Epithelial cell of proximal tubule (primary cell): ENCODE results near the gene GLRA1. TPM values are rescaled to one million over a fixed set of nuclear protein-coding genes. Genes with fewer than 3 reads are reported as not detected.
"Not testable (repeated sequence)": the region's sequence is repeated elsewhere in the genome, so short reads cannot be mapped to it uniquely, and the experiment has no call there.

ENCODE experiments used
- DNase-seq: peaks from one replicate; pipeline ENCODE4 v3.0.0-alpha.2; 2011; ENCODE audit warnings: low read depth
- H3K4me3 ChIP-seq: 2 replicates; pipeline ENCODE4 v1.5.1; 2011; ENCODE audit warnings: low read depth, mild to moderate bottlenecking, low read length
- total RNA-seq: library from RNA; depleted of rRNA; stranded (reverse); fragments of >200 nt; gene quantifications from 2 replicates; pipeline ENCODE4 v1.2.3, GENCODE V29; 2015
- TF ChIP-seq, protein P1 (sequence below): conservative IDR thresholded peaks from 2 replicates; pipeline ENCODE4 v1.5.1; 2012; ENCODE audit warnings: low read depth, mild to moderate bottlenecking, low read length

GLRA1 gene
- total RNA-seq, 1 donor from 2014 or later: not detected

DNA sequence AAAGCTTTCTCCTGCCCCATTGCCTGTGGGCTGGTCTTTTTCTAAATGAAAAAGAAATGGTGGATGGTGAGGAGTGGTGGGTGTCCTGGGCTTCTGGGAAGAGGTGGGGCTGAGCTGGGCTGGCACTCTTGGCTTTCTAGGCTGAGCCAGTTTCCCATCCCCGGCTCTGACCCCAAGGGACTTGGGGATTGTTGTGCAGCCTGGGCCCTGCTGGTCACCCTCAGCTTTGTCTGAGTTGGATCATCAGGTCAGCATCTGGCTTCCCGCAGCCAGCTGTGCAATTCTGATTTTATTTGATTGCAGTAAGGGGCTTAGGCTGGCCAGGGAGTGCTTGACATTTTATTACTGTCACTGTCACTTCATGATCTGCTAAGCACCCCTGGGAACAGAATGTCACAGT lies 25.3 kb downstream of the GLRA1 start:
- no peak for DNase-seq
- TF ChIP-seq, protein P1, sequence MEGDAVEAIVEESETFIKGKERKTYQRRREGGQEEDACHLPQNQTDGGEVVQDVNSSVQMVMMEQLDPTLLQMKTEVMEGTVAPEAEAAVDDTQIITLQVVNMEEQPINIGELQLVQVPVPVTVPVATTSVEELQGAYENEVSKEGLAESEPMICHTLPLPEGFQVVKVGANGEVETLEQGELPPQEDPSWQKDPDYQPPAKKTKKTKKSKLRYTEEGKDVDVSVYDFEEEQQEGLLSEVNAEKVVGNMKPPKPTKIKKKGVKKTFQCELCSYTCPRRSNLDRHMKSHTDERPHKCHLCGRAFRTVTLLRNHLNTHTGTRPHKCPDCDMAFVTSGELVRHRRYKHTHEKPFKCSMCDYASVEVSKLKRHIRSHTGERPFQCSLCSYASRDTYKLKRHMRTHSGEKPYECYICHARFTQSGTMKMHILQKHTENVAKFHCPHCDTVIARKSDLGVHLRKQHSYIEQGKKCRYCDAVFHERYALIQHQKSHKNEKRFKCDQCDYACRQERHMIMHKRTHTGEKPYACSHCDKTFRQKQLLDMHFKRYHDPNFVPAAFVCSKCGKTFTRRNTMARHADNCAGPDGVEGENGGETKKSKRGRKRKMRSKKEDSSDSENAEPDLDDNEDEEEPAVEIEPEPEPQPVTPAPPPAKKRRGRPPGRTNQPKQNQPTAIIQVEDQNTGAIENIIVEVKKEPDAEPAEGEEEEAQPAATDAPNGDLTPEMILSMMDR: no peak

DNA sequence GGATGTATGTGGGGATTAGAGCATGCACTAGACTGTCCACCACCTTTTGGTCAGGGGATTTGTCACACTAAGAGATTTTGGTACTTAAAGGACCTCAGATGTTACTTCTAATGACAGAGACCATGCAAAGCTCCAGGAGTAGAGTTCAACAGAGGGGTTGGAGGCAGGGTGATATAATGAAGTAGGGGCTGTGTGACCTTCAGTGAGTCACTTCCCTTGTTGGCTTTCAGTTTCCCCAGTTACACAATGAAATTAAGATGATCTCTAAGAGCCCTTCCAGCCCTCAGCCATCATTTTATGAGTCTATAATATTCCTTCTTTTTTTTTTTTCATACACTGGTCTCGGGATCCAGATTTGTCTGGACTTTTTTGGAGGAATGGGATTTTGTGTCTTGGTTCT lies 26.8 kb downstream of the GLRA1 start:
- DNase-seq: no peak
- TF ChIP-seq, protein P1: no peak
- no peak overlapping the region for H3K4me3 ChIP-seq

More for the DNA sequence above, 25.3 kb downstream of the GLRA1 start:
- H3K4me3 ChIP-seq: no peak overlapping the region

DNA sequence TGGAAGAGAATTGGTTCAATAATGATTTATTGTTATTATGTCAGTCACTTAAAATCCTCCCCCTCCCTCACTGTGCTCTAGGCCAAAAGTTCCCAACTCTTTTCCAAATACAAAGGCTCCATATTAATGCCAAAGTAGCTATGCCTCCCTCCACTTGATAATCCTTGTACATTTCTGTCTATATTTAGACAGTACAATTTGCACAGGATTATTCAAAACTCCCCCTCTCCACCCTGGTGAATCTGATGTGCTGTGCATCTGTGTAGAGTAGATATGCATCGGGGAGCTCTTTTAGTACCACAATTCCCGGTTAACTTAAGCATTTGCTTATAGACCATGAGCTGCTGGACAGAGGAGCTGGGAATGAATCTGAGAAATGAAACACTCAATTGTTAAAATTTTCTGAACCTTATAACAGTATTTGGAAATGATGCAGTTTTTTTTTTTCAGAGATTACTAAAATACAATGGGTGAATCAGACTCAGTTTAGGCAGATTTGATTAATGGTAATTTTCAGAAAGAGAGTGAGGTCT lies 27.6 kb downstream of the GLRA1 start:
- no peak for DNase-seq
- H3K4me3 ChIP-seq: no peak overlapping the region
- TF ChIP-seq, protein P1: no peak

DNA sequence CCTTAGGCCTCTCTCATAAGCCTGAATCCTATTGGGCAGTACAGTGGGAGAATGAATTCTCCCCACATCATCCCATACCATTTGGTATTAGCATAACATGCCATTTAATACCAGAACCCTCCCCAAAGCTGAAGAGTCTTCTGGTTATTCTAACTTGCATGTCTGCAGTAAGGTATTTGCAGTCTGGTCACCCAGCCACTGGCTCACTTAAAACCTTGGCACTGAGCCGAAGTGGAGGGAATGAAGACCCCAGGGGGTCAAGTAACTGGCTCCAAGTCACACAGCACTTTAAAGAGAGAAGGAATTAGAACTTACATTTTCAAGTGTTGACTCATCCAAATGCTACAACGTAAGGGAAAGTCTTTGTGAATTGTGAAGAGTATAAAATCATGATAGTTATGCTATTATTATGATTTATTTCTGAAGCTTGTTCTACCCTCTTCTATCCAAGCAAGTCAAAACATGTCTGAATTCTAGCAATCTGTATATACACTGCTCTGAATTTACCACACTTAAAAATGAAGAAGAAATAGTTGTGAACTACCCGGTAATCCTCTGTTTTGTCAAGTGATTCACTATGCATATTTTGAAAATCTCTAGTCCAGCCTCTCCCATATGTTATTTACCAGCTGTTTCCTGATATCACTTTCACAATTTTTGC lies 28.5 kb downstream of the GLRA1 start:
- no peak for DNase-seq
- TF ChIP-seq, protein P1: no peak
- H3K4me3 ChIP-seq: no peak overlapping the region

DNA sequence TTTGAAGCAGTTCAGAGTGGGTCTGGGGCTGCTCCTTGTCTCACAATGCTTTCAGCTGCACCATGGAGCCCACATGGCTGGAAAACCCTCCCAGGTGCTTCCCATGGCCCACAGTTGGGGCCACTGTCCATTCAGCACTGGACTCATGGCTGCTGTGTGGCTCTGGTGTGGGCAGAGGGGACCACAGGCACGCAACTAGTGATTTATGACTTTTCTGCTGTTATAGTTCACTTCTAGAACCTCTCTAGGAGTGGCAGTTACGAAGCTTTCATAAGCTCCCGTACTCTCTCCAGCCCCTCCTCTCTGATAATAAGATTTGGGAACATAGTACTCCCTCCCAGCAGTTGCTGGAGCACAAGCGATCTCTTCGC lies 29.0 kb downstream of the GLRA1 start:
- no peak for DNase-seq

DNA sequence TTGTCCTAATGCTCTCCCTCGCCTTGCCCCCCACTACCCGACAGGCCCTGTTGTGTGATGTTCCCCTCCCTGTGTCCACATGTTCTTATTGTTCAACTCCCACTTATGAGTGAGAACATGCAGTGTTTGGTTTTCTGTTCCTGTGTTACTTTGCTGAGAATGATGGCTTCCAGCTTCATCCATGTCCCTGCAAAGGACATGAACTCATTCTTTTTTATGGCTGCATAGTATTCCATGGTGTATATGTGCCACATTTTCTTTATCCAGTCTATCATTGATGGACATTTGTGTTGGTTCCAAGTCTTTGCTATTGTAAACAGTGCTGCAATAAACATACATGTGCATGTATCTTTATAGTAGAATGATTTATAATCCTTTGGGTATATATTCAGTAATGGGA lies 31.2 kb downstream of the GLRA1 start:
- not testable (repeated sequence) for H3K4me3 ChIP-seq, DNase-seq

More for the DNA sequence above, 29.0 kb downstream of the GLRA1 start:
- H3K4me3 ChIP-seq: no peak overlapping the region
- TF ChIP-seq, protein P1: no peak

DNA sequence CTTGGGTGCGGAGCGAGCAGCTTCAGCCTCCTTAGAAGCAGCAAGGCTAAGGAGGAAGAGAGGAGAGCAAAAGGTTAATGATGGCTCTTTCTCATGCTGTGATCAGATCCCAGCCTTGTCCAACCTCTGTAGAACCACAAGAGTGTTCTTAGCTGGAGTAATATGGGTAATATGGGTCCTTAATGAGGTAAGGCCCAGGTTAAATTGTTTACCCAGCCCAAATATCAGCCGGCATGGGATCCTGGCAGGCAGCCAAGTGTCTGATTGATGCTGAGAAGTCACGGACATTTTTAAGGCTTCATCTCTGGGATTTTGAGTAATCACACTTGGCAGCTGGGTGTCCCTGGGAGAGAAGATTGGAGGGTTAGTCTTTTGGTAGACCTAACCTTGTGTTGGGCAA lies 32.3 kb downstream of the GLRA1 start:
- DNase-seq: no peak
- no peak overlapping the region for H3K4me3 ChIP-seq
- TF ChIP-seq, protein P1: no peak
